ENCODE measurements around the gene ATXN1.

The ATXN1 gene

DNA sequence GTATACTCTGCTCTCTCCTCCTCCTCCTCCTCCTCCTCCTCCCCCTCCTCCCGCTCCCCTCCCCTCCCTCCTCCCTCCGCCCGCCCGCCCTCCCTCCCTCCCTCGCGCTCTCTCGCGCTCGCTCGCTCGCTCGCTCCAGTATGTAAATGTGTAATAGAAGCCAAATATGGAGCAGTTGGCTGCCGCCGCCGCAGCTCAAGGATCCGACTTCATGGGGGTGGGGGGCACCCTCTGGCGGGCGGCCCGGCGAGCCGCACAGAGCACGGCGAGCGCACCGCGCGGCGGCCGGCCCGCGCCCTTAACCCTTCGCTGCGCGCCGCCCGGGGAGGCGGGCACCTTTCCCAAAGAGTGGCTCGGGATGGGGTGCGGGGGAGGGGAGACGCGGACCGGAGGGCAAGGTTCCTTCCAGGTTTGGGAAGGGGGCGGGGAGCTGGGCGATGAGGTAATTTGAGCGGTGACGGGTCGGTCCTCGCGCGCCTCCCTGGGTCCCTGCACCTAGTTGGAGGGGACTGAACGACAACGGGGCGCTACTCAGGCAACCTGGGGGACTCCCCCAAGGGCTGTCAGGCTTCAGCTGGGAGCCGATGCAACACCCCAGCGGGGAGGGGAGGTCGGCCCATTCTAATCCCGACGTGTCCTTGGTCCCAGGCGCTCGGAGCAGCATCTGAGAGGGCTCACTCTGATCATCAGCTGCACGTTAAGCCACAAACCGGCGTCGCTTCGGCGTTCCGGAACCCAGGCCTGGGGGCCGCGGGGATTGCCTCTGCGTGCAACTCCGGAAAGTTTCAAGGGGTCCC, 409 bp upstream of the ATXN1 start:
- peak; percentile 80 for DNase-seq (ENCODE audit: low spot score)

DNA sequence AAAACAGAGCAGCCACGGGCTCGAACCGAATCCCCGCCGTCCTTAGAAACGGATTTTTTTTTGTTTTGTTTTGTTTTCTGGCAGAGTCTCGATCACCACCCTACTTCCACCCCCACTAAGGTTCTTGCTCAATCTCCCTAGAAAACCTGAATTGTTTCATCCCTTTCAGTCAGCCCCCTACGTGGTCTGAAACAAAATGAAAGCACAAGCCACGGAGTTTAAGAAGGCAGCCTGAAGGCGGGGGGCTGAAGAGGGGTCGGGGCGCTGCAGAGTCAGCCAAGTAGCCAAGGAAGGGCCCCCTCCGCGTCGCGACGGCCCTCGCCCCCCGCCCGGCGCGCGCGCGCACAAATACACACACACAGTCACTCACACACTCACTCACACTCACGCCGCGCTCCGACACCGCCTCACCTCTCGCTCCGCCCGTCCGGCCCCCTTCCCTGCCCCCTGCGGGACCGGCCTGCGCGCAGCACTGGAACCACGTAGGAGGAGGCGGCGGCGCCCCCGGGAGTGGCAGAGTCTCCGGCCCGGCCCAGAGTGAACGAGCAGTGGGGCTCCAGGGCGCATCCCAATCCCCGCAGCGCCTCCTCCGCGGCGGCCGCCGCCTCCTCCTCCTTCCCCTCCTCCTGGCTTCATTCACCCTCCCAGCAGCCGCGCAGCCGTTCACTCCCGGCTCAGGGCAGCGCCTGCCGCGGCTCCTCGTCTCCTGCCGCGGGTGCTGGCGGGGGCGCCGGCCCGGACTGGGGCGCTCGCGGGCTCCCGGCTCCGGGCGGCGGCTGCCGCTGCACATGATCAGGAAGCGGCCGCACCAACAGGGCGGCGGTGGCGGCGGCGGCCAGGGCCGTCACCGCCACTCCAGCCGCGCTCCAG, 1.4 kb downstream of the ATXN1 start:
- DNase-seq (ENCODE audit: low spot score), result peak; percentile 76

DNA sequence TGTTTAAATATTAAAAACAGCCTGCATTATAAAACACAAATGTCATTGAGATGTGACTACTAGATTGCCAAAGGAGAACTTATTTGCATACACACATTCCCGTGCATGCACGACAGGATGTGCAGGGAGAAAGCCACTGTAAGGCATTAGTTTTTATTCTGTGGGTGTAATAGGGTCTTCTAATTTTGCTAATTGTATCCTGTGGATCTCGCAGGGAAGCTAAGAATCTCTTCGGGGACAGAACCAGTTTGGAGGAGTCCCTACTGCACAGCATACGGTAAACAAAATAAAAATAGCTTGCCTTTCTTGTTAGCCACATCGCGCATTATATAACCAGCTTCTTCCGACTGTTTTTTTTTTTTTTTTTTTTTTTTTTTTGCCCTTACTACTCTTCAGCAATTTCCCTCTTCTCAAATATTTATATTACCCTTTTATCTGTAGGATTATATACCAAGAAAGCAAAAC, 2.0 kb downstream of the ATXN1 start:
- no peak for DNase-seq (ENCODE audit: low spot score)

DNA sequence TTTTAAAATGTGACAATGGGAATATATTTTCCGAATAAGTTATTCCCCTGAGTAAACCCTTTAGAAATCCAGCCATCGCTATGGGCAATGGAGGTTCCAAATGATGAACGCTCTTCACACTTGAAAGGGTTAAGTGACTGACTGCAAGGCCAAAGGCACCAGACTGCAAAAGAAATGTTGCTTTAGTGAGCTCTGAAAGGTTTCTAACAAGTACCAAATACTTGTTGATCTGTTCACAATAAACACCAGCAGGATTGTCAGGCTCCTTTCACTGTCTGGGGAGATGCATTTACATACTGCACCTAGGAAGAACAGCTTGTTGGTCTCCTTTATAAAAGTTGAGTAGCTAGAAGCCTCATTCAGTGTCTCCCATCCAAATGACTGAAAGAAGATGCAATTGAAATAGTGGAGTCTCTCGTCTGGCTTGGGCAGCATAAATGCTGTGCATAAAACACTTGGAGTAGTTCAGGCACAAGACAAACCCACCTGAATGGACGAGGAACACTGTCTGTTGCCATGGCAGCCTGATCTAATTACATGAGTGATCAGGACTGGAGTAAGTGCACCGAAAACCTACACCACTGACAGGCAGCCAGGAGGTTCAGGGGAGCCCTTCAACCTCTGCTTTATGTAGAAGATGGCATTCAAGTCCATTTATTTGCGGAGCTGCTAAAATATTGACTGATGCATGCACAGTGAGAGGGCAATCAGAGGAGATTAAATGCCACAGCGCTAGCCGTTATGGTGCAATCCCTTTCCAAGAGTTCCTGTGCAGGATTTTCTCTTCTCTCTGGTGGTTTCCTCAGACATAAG, 2.9 kb downstream of the ATXN1 start:
- DNase-seq (ENCODE audit: low spot score), result no peak

- no peak for DNase-seq (ENCODE audit: low spot score)
Measured at GRCh38 chr6:16757332-16757731, 3.9 kb downstream of the ATXN1 start.

DNA sequence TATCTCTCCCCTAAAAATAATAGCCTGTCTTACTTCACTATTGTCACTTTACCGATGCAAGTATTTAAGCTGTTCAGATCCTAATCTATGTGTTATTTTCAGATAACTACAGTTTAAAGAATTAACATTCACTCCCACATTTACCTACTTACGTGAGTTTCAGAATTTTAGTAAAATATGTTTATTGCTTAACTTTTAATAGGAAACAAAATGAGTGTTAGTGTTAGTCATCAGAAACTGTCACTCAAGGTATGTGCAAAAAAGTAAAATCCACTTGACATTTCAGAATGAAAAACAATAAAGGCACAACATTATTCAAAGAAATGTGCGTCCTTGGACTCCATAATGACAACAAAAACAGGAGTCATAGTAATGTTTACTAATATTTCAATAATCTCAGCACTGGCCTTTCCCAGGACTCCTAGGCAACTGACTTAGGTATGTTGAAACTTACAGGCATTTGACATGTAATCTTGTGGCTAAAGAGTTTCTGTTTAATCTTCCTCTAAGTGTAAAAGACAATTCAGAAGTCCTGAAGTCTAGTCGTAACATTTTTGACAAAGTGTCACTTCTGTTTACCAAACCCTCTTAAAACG, 4.5 kb downstream of the ATXN1 start:
- no peak for DNase-seq (ENCODE audit: low spot score)

DNA sequence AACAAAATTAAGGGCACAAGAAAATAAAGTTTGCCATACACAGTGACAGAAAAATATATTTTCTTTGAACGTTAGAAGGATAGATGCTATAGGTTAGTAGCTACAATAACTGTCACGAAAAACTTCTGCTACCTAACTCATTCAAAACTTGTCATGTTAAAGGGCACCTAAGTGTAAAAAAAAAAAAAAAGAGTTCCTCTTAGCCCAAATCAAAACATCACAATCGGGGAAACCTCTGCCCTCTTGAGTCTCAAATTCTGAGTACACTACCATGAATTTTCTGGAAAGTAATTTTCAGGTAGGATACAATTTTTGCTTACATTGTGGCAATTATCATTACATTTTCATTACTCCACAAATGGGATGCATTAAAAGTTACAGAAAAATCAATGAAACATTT, 5.7 kb downstream of the ATXN1 start:
- no peak for DNase-seq (ENCODE audit: low spot score)

- no peak for DNase-seq (ENCODE audit: low spot score)
Measured at GRCh38 chr6:16754876-16755275, 6.4 kb downstream of the ATXN1 start.

DNA sequence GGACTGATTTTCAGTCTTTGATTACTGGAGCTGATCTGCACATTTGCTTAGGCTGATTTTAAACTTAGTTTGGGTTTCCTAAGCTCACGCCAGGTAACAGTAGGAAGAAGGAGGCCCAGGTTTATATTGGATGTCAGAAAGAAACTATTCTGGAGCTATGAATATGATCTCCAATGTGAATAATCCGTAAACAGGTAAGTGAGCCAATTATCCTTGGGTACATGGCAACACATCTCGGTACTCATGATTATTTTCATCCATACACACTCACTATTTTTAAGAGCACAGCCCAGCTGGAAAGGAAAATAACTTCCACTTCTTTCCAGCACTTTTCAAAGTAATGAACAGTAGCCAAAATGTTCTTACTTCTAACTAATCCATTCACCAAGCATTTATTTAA, 7.0 kb downstream of the ATXN1 start:
- no peak for DNase-seq (ENCODE audit: low spot score)

DNA sequence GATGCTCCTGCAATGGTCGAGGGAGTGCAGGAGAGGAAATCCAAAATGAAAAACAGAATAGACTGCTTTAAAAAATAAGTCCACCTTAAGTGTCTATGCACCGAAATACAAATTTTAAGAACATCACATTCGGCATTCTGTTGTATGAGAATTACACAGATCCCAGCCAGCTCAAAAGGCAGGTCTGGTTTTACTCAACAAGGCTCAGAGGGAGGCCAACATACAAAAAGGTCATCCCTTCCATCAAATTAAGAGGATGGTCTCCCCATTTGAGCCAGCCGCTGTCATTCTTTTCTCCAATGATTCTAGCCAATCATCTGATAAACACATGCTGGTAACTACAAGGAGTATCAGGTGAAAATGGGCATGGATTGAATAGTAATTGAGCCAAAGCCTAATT, 7.9 kb downstream of the ATXN1 start:
- no peak for DNase-seq (ENCODE audit: low spot score)

DNA sequence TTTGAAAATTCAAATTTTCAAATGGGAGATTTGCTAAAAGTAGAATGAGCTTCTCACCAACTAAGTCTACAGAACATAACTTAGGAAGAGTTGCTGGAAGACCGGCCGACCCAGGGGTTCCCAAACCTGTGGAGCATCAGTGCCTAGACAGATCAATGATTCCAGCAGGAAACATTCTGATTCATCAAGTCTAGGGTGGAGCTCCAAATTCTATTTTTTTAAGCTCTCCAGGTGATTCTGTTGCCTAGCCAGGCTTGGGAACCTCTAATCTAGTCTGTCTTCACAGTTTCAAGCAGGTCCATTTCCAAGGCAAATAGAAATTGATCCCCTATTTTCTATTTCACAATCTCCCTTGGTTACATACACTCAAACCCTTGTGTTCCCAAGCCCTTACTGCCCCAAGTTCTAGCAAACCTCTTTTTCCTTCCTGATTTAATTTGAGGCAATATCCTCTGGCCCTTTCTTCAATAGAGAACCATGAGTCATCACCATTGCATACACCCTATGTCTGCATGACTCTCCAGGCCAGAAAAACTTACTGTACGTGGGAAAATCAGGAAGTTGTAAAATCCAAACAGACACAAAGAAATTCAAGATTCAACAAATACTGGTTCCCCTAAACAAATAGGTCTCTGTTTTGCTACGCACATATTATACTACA, 8.9 kb downstream of the ATXN1 start:
- DNase-seq (ENCODE audit: low spot score), result no peak

DNA sequence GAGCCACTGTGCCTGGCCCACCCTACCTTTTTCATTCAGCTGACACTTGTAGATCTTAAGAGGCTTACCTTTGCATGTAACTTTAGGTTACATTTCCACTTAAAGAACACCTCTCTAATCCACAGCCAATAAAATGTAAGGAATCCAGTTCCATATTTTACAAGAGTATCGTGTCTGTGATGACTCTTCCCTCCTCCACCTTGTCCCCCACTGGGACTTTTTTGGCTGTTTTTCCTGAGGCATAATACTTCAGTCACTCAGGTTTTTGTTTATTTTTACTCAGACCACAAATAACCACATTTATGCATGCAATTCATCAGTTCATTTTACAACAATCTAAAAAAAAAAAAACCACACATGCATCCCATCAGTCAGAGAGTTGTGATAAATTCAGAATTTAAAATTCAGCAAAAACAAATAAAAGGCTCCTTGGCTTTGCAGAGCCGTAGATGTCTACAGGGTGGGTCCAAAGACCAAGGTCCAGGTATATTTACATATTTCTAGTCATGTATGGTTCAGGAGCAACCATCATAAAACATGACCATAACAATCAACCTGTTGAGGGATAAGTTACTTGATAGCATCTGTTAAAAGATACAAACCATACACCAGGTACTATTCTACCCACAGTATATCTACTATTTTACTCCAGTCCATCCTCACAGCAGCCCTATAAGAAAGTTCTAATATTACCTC, 9.9 kb downstream of the ATXN1 start:
- DNase-seq (ENCODE audit: low spot score), result no peak

- DNase-seq (ENCODE audit: low spot score), result no peak
Measured at GRCh38 chr6:16750566-16750965, 10.7 kb downstream of the ATXN1 start.

DNA sequence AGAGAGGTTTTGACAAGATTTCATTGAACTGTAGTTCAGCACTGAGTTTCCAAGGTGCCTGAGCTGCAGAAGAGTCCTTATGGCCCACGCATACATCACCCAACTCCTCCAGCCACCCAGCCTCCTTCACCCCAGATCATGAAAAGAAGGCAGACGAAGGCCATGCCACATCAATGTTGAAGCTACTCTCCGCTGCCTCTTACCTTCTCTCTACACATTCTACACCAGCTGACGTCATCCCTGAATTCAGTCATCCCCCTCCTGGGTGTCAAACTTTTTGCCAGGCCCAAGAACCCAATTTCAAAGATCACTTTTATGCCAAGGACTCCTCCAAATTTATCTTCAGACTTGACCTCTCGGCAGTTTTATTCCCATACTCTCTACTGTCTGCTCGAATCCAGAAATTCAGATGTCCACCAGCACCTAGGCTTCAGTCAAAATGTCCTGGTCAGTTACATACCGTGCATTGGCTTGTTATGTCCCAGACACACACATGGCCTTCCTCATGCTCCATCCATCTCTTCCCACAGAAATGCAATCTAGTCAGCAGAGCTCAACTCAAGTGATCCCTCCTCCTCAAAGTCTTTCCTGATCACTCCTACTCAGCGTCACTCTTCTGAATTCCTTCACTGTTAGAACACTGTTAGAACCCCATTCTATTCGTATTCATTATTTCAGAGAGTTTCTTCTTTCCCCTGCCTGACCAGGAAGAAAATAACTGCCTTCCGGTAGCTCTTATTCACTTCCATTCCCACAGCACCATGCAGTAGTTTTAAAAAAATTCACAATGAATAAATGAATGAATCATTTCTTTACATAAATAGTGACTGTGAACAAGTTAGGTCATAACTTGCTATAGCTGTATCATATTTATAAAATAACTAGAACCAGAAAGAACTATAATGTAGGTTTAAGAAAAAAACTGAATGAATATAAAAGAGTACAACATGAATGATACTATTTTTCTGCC, 11.5 kb downstream of the ATXN1 start:
- no peak for DNase-seq (ENCODE audit: low spot score)

- DNase-seq (ENCODE audit: low spot score), result no peak
Measured at GRCh38 chr6:16748025-16748319, 13.3 kb downstream of the ATXN1 start.

GRCh38 chr6:16747232-16748024, 13.8 kb downstream of the ATXN1 start:
- DNase-seq (ENCODE audit: low spot score), result no peak

- no peak for DNase-seq (ENCODE audit: low spot score)
Measured at GRCh38 chr6:16746812-16747211, 14.4 kb downstream of the ATXN1 start.

- DNase-seq (ENCODE audit: low spot score), result no peak
Measured at GRCh38 chr6:16746401-16746800, 14.9 kb downstream of the ATXN1 start.

- DNase-seq (ENCODE audit: low spot score), result no peak
Measured at GRCh38 chr6:16743664-16744210, 17.5 kb downstream of the ATXN1 start.

Measured in hepatic stellate cell (primary cell).